ENCODE results near the gene CIAO1.
"Not testable (repeated sequence)": the region's sequence is repeated elsewhere in the genome, so short reads cannot be mapped to it uniquely, and the experiment has no call there.

The CIAO1 gene

DNA sequence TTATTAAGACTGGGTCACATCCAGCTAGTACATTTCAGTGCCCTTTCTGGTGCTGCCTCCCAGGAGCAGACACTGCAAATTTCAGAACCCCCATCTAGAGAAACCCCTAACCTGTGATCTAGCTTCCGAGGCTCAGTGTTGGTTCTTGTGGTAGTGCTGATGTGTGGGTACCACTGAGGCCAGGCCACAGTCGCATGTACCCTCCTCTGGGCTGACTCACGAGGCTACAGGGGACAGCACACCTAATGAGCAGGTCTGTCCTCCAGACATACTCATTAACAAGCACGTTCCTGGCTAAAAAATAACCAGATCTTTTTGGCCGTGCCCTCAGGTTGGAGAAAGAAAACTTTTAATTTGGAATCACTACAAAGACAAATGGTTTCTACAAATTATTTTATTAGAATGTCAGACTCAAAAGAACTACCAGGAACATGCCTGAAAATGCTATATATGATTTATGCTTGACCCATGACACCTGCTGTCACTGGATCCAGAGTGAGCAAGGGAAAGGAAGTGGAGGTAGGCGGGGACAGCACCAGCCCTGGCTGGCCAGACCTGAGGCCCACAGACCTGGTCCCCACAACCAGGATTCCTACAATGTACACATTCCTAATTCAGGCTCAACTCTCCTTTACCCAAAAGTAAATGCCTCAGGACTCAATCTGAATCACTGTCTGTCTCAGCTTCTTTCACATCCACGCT lies 8.5 kb downstream of the CIAO1 start:
- FAIRE-seq = no peak

DNA sequence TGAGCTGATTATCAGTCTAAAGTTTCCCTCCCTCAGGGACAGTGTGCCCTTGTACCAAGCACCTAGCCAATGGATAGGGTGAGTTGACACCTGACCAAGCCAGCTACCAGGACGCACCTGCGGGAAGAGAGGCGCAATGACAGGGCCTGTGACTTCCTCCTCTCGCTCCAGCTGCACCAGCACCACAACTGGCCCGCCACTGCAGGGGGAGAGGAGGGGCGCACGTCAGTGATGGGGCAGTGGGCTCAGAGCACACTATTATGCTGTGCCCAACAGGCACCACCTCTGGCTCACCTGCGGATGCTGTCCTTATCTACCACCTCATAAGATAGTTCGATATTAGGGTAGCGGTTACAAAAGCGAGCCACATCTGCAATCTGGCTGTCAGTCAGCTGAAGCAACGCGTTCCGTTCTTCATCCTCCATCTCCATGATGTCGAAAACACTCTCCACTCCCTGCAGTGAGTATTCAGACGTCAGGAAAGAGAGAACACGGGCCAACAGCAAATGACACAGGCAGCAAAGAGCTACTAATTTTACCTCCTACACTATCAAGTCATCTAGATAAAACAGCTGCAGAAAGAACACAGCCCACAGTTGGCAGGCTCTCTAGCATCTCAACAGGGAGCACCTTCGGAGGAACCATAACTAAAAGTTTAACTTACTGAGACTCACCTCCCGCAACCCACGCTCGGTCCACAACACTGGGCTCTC lies 10.9 kb downstream of the CIAO1 start:
- FAIRE-seq = no peak
- no peak for DNase-seq (ENCODE audit: low spot score)

More for the DNA sequence above, 8.5 kb downstream of the CIAO1 start:
- DNase-seq (ENCODE audit: low spot score) = no peak

DNA sequence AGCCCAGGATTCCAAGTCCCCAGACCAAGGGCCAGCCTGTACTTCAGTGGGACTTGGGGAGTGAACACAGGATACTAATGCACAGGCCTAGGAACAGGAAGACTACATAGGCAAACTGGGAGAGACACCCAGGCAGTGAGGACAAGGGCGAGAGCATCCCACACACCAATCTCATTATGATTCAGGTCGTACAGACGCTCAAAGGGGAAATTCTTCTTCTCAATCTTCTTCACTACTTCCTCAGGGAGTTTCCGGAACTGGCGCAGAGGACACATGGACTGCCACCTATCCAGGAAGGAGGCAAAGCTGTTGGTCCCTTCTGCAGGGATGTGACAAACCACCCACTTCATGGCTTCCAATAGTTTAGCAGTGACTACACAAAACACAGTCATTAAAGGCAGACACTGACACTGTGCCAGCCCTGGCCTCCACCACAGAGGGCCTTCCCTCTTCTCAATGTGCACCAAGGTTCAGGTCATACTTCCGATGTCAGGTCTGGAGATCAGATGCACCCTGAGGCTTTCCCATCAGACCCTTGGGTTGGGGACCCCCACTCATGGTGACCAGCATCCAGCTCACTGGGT lies 21.3 kb downstream of the CIAO1 start:
- FAIRE-seq = no peak
- no peak for DNase-seq (ENCODE audit: low spot score)

DNA sequence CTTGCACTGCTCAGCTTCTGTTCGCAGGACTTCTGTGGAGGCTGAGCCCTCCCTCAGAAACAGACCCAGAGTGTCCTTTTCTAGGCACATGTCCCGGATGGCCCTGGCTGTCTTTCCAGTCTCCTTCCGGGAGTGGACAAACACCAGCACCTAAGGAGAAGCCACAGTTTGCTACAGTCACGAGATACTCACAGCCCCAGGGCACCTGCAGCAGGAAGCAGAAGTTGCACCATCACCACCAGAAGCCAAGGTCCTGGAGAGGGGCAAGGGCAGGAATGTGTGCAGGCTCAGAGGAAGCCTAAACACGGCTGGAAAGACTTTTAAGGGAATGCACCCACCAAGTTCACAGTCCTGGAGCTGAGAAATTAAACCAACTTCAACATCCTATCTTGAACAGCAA lies 25.7 kb downstream of the CIAO1 start:
- no peak for DNase-seq (ENCODE audit: low spot score)
- no peak for FAIRE-seq

DNA sequence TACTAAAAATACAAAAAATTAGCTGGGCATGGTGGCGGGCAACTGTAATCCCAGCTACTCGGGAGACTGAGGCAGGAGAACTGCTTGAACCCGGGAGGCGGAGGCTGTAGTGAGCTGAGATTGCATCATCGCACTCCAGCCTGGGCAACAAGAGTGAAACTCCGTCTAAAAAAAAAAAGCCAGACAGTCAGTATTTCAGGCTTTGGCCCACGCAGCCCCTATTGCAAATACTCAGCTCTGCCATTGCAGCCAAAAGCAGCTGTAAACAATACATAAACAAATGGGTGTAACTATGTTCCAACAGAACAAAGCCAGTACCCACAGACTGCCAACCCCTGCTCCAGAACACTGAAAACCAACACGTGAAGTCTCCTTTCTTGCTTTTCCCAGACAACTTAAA lies 28.2 kb downstream of the CIAO1 start:
- not testable (repeated sequence) for DNase-seq (ENCODE audit: low spot score); FAIRE-seq

DNA sequence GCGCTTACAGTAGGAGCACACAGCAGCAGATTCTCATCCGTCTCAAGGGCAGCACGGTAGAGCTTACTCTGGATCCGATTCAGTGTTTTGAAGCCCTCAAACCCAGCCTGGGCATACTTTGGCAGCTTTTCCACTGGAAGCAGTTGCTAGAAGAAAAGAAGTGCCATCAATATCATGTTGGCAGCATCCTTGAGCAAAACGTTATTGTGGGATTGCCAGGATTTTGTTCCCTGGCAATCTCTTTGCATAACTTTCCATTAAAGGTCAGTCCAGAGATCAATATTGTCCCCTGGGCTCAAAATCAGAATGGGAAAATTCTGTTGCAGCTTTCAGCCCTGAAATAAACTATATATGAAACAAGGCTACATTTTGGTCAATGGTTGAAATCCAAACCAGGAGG lies 30.9 kb downstream of the CIAO1 start:
- no peak for FAIRE-seq
- DNase-seq (ENCODE audit: low spot score) = no peak

DNA sequence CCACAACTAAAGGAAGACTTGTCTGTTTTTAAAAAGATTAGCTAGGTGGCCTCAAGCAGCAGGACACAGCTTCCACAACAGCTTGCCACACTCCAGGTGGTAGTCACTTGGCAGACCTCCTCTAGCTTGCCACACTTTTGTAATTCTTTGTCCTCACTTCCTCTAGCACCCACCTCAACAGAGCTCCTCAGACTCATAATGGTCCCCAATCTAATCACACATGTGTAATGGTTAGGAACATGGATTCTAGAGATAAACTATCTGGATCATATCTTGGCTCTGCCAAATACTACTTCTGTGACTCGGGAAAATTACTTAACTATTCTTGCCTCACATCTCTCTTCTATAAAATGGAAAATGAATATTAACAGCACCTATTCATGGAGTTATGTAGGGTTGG lies 35.8 kb downstream of the CIAO1 start:
- FAIRE-seq (no peak), DNase-seq (ENCODE audit: low spot score) (no peak)

GRCh38 chr2:96304606-96305005 lies 38.6 kb downstream of the CIAO1 start:
- FAIRE-seq = no peak

DNA sequence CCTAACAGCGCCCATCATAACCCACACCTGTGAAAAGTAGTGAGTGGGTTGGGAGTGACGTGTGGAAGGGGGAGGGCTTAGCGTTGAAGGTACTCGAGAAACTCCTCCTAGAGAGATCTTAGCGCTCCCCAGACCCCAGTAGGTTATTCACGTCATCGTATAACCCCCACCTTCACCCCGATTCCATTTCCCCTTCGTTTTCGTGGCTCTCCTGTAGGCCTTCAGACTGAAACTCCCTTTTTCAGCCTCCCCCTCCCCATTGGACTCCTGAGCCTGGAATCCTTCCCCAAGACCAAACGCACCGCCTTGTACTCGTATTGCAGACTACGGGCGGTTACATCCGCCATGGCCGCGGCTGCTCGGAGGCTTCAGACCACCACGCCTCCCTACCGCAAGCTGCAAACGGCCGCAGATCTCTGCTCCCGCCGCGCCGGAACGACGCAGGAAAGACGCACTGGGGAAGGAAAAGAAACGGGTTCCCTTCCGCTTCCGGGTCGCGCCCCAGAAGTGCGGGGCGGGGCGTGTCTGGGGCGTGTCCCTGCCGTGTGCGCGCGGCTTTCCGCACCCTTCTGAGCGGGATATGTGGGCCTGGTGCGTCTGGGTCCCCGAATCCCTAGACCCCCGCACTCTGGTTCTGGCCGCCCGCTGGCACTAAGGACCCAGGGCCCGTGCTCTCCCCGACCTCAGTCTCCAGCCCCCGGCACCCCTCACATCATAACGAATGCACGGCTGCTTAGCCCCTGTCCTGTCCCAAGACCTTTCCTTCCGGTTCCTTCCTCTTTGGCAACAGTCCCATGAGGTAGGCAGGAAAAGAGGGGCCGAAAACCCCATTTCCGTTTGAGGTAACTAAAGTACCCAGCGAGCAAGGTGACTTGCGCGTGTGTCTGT lies 39.3 kb downstream of the CIAO1 start, which contains the start of gene SNRNP200:
TSS of gene SNRNP200 (minus strand) at position 456 of the 888 bp plus-strand sequence. CDS start at position 347, 109 bp downstream.
- DNase-seq (ENCODE audit: low spot score) (peak; percentile 69), FAIRE-seq (no peak)

More at GRCh38 chr2:96304606-96305005, 38.6 kb downstream of the CIAO1 start:
- no peak for DNase-seq (ENCODE audit: low spot score)

- no peak for DNase-seq (ENCODE audit: low spot score)
- no peak for FAIRE-seq
Measured at GRCh38 chr2:96305979-96306308, 39.9 kb downstream of the CIAO1 start.

GRCh38 chr2:96306370-96306769 lies 40.3 kb downstream of the CIAO1 start:
- DNase-seq (ENCODE audit: low spot score) = no peak
- no peak for FAIRE-seq

GRCh38 chr2:96308248-96308647 lies 42.2 kb downstream of the CIAO1 start:
- no peak for DNase-seq (ENCODE audit: low spot score)

DNA sequence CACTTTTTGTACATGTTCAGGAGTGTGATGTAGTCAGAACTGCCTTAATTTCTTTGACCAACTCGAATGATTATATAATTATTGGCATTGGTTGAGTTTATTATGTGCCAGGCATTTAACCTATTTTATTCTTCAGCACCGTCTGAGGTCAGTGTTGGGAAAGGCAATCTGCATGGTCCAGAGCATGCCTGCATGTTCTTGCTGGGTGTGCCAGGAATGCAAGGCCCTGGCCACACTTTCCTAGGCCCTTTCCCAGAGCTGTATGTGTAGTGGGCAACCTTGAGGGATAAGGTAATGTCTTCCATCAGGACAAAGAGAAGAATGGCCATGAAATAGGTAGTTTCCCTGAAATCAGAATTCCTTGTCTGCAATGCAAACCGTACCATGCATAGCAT lies 49.0 kb downstream of the CIAO1 start:
- no peak for FAIRE-seq
- DNase-seq (ENCODE audit: low spot score) = no peak

More at GRCh38 chr2:96308248-96308647, 42.2 kb downstream of the CIAO1 start:
- no peak for FAIRE-seq

DNA sequence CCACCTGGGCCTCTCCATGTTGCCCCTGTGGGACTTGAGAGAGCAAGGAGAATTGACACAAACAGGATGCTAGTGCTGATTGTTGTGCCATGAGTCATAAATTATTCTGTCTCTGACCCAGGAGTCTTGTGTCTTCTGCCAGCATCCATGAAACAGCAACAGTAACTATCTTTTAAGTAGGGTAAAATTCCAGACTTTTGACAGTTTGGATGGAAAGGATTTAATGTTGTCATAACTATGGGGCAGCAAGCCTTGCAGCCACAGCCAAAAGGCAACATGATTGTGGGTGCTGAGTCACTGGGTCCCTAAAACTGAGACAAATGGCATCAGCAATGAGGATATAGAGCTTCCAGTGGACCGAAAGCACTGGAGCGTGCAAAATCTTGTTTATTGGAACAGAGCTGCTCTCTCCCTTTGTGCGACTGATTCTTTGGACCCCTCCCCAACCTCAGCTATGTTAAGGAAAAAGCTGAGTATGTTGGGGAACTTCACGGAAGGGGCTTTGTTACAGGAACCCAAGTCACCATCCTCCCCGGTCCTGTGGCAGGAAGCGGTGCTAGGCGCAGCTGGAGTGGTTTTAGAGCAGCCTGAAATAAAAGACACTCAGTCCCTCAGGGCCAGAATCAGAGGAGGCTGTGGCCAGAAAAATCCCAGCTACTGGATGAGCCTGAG lies 49.5 kb downstream of the CIAO1 start:
- FAIRE-seq (no peak), DNase-seq (ENCODE audit: low spot score) (peak; percentile 68)

DNA sequence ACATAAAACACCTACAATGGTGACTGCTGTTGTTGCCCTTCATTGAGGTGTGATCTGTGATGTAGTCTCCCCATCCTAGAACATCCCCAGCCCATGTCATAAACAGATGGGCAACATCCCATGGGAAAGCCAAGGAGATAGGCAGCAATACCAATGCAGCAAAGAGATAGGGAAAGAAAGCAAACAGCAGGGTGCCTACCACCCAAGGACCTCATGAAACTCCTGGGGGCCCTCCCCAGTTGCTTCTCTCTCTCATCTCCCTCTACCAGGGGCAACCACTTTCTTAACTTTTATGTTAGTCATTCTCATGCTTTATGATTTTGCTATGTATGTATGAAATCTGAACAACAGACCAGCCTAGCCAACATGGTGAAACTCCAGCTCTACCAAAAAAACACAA lies 51.0 kb downstream of the CIAO1 start:
- no peak for DNase-seq (ENCODE audit: low spot score)
- no peak for FAIRE-seq

DNA sequence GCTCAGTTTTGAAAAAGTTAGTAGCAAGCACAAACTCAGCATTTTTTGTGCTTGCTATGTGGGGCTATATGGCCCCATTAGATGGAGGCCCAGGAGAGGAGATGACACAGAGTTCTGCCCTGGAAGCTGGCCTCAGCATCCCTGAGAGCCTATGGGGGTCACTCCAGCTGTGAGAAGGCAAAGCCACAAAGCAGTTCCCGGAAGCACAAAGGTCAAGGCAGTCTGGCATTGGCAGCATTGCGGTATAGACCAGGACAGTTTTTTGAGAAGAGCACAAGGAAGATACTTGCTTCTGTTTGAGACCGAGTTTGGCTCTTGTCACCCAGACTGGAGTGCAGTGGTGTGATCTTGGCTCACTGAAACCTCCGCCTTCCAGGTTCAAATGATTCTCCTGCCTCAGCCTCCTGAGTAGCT lies 51.6 kb downstream of the CIAO1 start:
- FAIRE-seq (no peak), DNase-seq (ENCODE audit: low spot score) (no peak)

GRCh38 chr2:96318723-96319122 lies 52.7 kb downstream of the CIAO1 start:
- FAIRE-seq (no peak), DNase-seq (ENCODE audit: low spot score) (no peak)

- DNase-seq (ENCODE audit: low spot score) (no peak), FAIRE-seq (no peak)
Measured at GRCh38 chr2:96319396-96319795, 53.4 kb downstream of the CIAO1 start.

GRCh38 chr2:96320326-96320725 lies 54.3 kb downstream of the CIAO1 start:
- no peak for FAIRE-seq

GRCh38 chr2:96320728-96321622 lies 55.0 kb downstream of the CIAO1 start:
- no peak for FAIRE-seq
- DNase-seq (ENCODE audit: low spot score) = no peak

More at GRCh38 chr2:96320326-96320725, 54.3 kb downstream of the CIAO1 start:
- no peak for DNase-seq (ENCODE audit: low spot score)

All from RCC 7860 (cell line).